Measurements from ENCODE around the gene ALAS1.

DNA sequence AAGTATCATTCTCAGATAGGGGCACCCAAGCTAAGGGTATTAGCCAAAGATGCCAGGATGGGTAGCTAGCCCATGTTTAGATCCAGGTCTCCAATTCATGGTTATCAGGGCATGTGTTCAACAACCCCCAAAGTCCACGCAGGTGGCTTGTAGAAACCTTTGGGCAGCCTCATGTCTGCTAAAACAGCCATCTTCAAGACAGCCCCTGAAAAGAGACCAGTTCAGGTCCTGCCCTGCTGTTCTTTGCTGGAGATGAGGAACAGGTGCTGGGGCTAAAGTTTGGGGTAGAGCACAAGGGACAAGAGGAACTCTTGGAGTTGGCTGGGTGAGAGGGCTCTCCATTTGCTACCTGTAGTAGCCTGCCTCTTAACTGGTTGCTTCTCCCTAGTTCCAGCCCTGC is 52.2 kb downstream of the ALAS1 start:
- TF ChIP-seq, protein P1, sequence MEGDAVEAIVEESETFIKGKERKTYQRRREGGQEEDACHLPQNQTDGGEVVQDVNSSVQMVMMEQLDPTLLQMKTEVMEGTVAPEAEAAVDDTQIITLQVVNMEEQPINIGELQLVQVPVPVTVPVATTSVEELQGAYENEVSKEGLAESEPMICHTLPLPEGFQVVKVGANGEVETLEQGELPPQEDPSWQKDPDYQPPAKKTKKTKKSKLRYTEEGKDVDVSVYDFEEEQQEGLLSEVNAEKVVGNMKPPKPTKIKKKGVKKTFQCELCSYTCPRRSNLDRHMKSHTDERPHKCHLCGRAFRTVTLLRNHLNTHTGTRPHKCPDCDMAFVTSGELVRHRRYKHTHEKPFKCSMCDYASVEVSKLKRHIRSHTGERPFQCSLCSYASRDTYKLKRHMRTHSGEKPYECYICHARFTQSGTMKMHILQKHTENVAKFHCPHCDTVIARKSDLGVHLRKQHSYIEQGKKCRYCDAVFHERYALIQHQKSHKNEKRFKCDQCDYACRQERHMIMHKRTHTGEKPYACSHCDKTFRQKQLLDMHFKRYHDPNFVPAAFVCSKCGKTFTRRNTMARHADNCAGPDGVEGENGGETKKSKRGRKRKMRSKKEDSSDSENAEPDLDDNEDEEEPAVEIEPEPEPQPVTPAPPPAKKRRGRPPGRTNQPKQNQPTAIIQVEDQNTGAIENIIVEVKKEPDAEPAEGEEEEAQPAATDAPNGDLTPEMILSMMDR (IDR thresholded peaks at IDR 0.05; ENCODE audit: low read length): no peak
- TF ChIP-seq EZH2 (IDR thresholded peaks at IDR 0.05; ENCODE audit: borderline replicate concordance, low read length): no peak
